CD4-positive, alpha-beta T cell (primary cell): ENCODE data around the gene CASS4. TPM values are rescaled to one million over a fixed set of nuclear protein-coding genes. Genes with fewer than 3 reads are reported as not detected.
"Not testable (repeated sequence)": the region's sequence is repeated elsewhere in the genome, so short reads cannot be mapped to it uniquely, and the experiment has no call there.

ENCODE experiments used
- ATAC-seq: fragments of 200-7000 bp; cut with Tn5 transposase; one replicate; pipeline ENCODE4 v1.10.0; 2022; ENCODE audit warnings: mild to moderate bottlenecking; ENCODE audit not compliant: poor library complexity
- CTCF ChIA-PET: fragments of 350-600 bp; sonication (Branson Sonifier 250); formaldehyde crosslinking; loops from one replicate; lab custom pipeline; 2021; ENCODE audit warnings: antibody characterized with exemption, inconsistent platforms; lab: Charles Lee
- POLR2A ChIA-PET: fragments of 350-600 bp; sonication (Branson Sonifier 250); formaldehyde crosslinking; loops from one replicate; lab custom pipeline; 2021; ENCODE audit warnings: antibody characterized with exemption, inconsistent platforms; lab: Charles Lee
- DNase-seq, 14 experiments: peaks; one replicate each; pipeline ENCODE4 v3.0.0-alpha.2; 2013 to 2020; ENCODE audit warnings: mixed read lengths in 2 of 14
- H3K27ac ChIP-seq, 2 donors: one replicate each; pipeline versions ENCODE4 v1.5.1 to v1.7.0; 2013; ENCODE audit warnings: low read length in 2 of 2, low read depth in 1 of 2, mild to moderate bottlenecking in 1 of 2
- H3K27me3 ChIP-seq, 2 experiments: 1 replicate in 1 of 2; 2 replicates in 1 of 2; pipeline versions ENCODE4 v1.6.1 to v1.7.0; 2013; ENCODE audit warnings: low read length in 2 of 2, control low read depth in 1 of 2, mild to moderate bottlenecking in 1 of 2, moderate library complexity in 1 of 2; ENCODE audit not compliant: insufficient read depth in 2 of 2, control insufficient read depth in 1 of 2
- H3K36me3 ChIP-seq: one replicate; pipeline ENCODE4 v1.6.1; 2013; ENCODE audit warnings: low read length, control low read depth; ENCODE audit not compliant: insufficient read depth
- H3K4me1 ChIP-seq: one replicate; pipeline ENCODE4 v1.6.1; 2013; ENCODE audit warnings: low read length, control low read depth; ENCODE audit not compliant: insufficient read depth
- H3K4me3 ChIP-seq: one replicate; pipeline ENCODE4 v1.5.1; 2013; ENCODE audit warnings: mild to moderate bottlenecking, low read length, moderate library complexity
- H3K9me3 ChIP-seq, 2 experiments: 1 replicate in 1 of 2; 2 replicates in 1 of 2; pipeline versions ENCODE4 v1.6.1 to v1.7.0; 2013; ENCODE audit warnings: low read length in 2 of 2, mild to moderate bottlenecking in 2 of 2, control low read depth in 1 of 2, moderate library complexity in 1 of 2; ENCODE audit not compliant: control insufficient read depth in 1 of 2, insufficient read depth in 1 of 2
- H3K27ac Mint-ChIP-seq: one replicate; pipeline ENCODE4 v1.8.0; 2020; ENCODE audit warnings: mixed read lengths
- H3K27me3 Mint-ChIP-seq: one replicate; pipeline ENCODE4 v1.8.0; 2021; ENCODE audit warnings: mixed read lengths
- H3K36me3 Mint-ChIP-seq: one replicate; pipeline ENCODE4 v1.8.0; 2021; ENCODE audit warnings: low read depth, mixed read lengths
- H3K4me1 Mint-ChIP-seq: one replicate; pipeline ENCODE4 v1.8.0; 2021; ENCODE audit warnings: low read depth, mixed read lengths
- H3K4me3 Mint-ChIP-seq: one replicate; pipeline ENCODE4 v1.8.0; 2020; ENCODE audit warnings: mild to moderate bottlenecking, mixed read lengths
- H3K9me3 Mint-ChIP-seq: one replicate; pipeline ENCODE4 v1.8.0; 2020; ENCODE audit warnings: mixed read lengths
- CTCF ChIP-seq: fragments of 200-600 bp; IDR thresholded peaks from one replicate; pipeline ENCODE4 v1.8.0; 2022; ENCODE audit warnings: antibody characterized with exemption, mild to moderate bottlenecking
- intact Hi-C, 2 experiments: fragments of 100-400 bp; cut with DNase I in 1 of 2; cut with micrococcal nuclease in 1 of 2; formaldehyde crosslinking; loops; one replicate each; pipeline versions ENCODE4 v1.15.1 to v1.9.0; 2023 to 2025; cut with DNase I, micrococcal nuclease
- total RNA-seq, 174 experiments: library from RNA in 2 of 174; stranded (reverse) in 2 of 174; gene quantifications; one replicate each; pipeline ENCODE4 v1.2.3 and lab custom pipeline; 2021 to 2026

The CASS4 gene
- total RNA-seq, 2 experiments from 2014 or later, result 37.0 to 39.8 TPM

GRCh38 chr20:56406910-56407309 is 5.2 kb upstream of the CASS4 start:
- H3K36me3 ChIP-seq, result peaks cover 54% of the 10 kb centered on the region
- no peaks in the 10 kb centered on the region for H3K27me3 Mint-ChIP-seq
- peak overlapping the region; percentile 43 for H3K27ac Mint-ChIP-seq
- no peaks in the 10 kb centered on the region for H3K9me3 Mint-ChIP-seq
- ATAC-seq, result no peak
- intact Hi-C loops, result no loop called here
- H3K36me3 Mint-ChIP-seq, result peaks cover 67% of the 10 kb centered on the region
- H3K4me1 Mint-ChIP-seq, result peaks cover 32% of the 10 kb centered on the region
- DNase-seq, result no peak
- peaks cover 12% of the 10 kb centered on the region for H3K4me1 ChIP-seq
- H3K27ac ChIP-seq, result no peak overlapping the region
- H3K9me3 ChIP-seq, result no peaks in the 10 kb centered on the region
- POLR2A ChIA-PET, result interaction anchor here (1.4 kb wide), 1 partner anchor 12 kb away, joined by 5 read pairs; no protein-coding TSS in a partner anchor
- no peak for TF ChIP-seq CTCF
- H3K4me3 Mint-ChIP-seq, result no peak overlapping the region
- CTCF ChIA-PET, result no interaction called here
- H3K4me3 ChIP-seq, result no peak overlapping the region
- no peaks in the 10 kb centered on the region for H3K27me3 ChIP-seq

GRCh38 chr20:56409521-56409920 is 2.5 kb upstream of the CASS4 start:
- no peaks in the 10 kb centered on the region for H3K27me3 ChIP-seq
- Mint-ChIP-seq H3K27me3 (no peaks in the 10 kb centered on the region), H3K4me1 (peaks cover 41% of the 10 kb centered on the region), H3K27ac (peak overlapping the region; percentile 84), H3K36me3 (peaks cover 60% of the 10 kb centered on the region), H3K9me3 (no peaks in the 10 kb centered on the region), H3K4me3 (no peak overlapping the region)
- POLR2A ChIA-PET, result interaction anchor here (1.4 kb wide), 1 partner anchor 17 kb away, joined by 6 read pairs; the partner anchor contains the start of genes AURKA and CSTF1
- H3K27ac ChIP-seq, result no peak overlapping the region
- intact Hi-C loops, result no loop called here
- H3K4me3 ChIP-seq, result no peak overlapping the region
- peaks cover 33% of the 10 kb centered on the region for H3K36me3 ChIP-seq
- DNase-seq (peak in 2 of 14 experiments; percentile 44 to 47), ATAC-seq (no peak)
- peaks cover 28% of the 10 kb centered on the region for H3K4me1 ChIP-seq
- CTCF ChIA-PET, result interaction anchor here (0.6 kb wide), 1 partner anchor 22 kb away, joined by 4 read pairs; no protein-coding TSS in a partner anchor
- no peaks in the 10 kb centered on the region for H3K9me3 ChIP-seq
- TF ChIP-seq CTCF, result no peak

- Mint-ChIP-seq H3K36me3 (peaks cover 58% of the 10 kb centered on the region), H3K27ac (peak overlapping the region; percentile 84), H3K27me3 (no peaks in the 10 kb centered on the region), H3K4me3 (peak overlapping the region; percentile 26), H3K9me3 (no peaks in the 10 kb centered on the region), H3K4me1 (peaks cover 45% of the 10 kb centered on the region)
- CTCF ChIA-PET, result no interaction called here
- H3K27ac ChIP-seq, result no peak overlapping the region
- no peak for TF ChIP-seq CTCF
- no peak for DNase-seq
- H3K9me3 ChIP-seq, result no peaks in the 10 kb centered on the region
- ATAC-seq, result no peak
- H3K27me3 ChIP-seq, result no peaks in the 10 kb centered on the region
- POLR2A ChIA-PET, result interaction anchor here (1.4 kb wide), 1 partner anchor 18 kb away, joined by 6 read pairs; the partner anchor contains the start of genes AURKA and CSTF1
- peaks cover 31% of the 10 kb centered on the region for H3K36me3 ChIP-seq
- no peak overlapping the region for H3K4me3 ChIP-seq
- intact Hi-C loops, result no loop called here
- peaks cover 32% of the 10 kb centered on the region for H3K4me1 ChIP-seq
Observed at GRCh38 chr20:56409956-56410355, 2.1 kb upstream of the CASS4 start.

DNA sequence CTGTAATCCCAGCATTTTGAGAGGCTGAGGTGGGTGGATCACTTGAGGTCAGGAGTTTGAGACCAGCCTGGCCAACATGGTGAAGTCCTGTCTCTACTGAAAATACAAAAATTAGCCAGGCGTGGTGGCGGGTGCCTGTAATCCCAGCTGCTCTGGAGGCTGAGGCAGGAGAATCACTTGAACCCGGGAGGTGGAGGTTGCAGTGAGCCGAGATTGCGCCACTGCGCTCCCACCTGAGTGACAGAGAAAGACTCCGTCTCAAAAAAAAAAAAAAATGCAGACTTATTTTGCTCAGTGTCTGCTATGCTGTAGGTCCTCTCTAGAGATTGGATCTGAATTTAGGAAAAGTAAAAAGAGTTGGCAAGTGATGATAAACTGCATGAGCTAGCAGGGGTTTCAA is 773 bp upstream of the CASS4 start:
- intact Hi-C loops, H3K27me3 Mint-ChIP-seq, H3K27me3 ChIP-seq, ATAC-seq, DNase-seq, H3K9me3 Mint-ChIP-seq, H3K9me3 ChIP-seq: not testable (repeated sequence)
- Mint-ChIP-seq H3K4me1 (peaks cover 53% of the 10 kb centered on the region), H3K36me3 (peaks cover 47% of the 10 kb centered on the region), H3K4me3 (peak overlapping the region; percentile 95), H3K27ac (peak overlapping the region; percentile 91)
- peak overlapping the region; percentile 62 for H3K4me3 ChIP-seq
- peaks cover 45% of the 10 kb centered on the region for H3K4me1 ChIP-seq
- POLR2A ChIA-PET, result interaction anchor here (0.6 to 3.8 kb wide), 20 partner anchors 7 to 78 kb away, joined by 3 to 45 read pairs (median 6); partner anchors contain the start of genes AURKA, CSTF1, FAM210B and RTF2
- peak overlapping the region; percentile 50 to 79 for H3K27ac ChIP-seq
- CTCF ChIA-PET, result interaction anchor here (1.6 to 1.9 kb wide), 3 partner anchors 14 to 57 kb away, joined by 3 to 6 read pairs (median 5); partner anchors contain the start of gene RTF2
- H3K36me3 ChIP-seq, result peaks cover 17% of the 10 kb centered on the region
